H1 (cell line): ENCODE data around the gene RYK. TPM values are rescaled to one million over a fixed set of nuclear protein-coding genes. Genes with fewer than 3 reads are reported as not detected.

Experiments
- CTCF ChIA-PET: fragments of 300-600 bp; sonication (Branson Sonifier 250); formaldehyde crosslinking; loops from one replicate; lab custom pipeline; 2021; ENCODE audit not compliant: partially characterized antibody; lab: Charles Lee
- POLR2A ChIA-PET: fragments of 300-600 bp; sonication (Branson Sonifier 250); formaldehyde crosslinking; loops from one replicate; lab custom pipeline; 2021; ENCODE audit warnings: inconsistent platforms; ENCODE audit not compliant: partially characterized antibody; lab: Charles Lee
- DNase-seq, 2 experiments: peaks; one replicate each; pipeline versions ENCODE4 v3.0.0 to v3.0.0-alpha.2; 2010 to 2022; ENCODE audit warnings: low spot score in 2 of 2, low read depth in 1 of 2, mixed read lengths in 1 of 2
- FAIRE-seq: peaks from 2 replicates; lab custom pipeline; 2011; peaks lifted over from hg19 to GRCh38; lab: Jason Lieb, UNC
- H2AFZ ChIP-seq: 2 replicates; pipeline ENCODE4 v1.8.1; 2012; ENCODE audit warnings: low read length, inconsistent platforms
- H2AK5ac ChIP-seq: 2 replicates; pipeline ENCODE4 v1.6.1; 2013; ENCODE audit warnings: low read depth, low read length
- H2BK120ac ChIP-seq: replicated peaks from 2 replicates; pipeline ENCODE3; 2013; ENCODE audit warnings: low read depth, low read length, inconsistent platforms
- H2BK12ac ChIP-seq: 2 replicates; pipeline ENCODE4 v1.6.1; 2013; ENCODE audit warnings: low read depth, low read length
- H2BK15ac ChIP-seq: 2 replicates; pipeline ENCODE4 v1.6.1; 2013; ENCODE audit warnings: low read length
- H2BK20ac ChIP-seq: 2 replicates; pipeline ENCODE4 v1.6.1; 2013; ENCODE audit warnings: low read length
- H2BK5ac ChIP-seq: 2 replicates; pipeline ENCODE4 v1.6.1; 2013; ENCODE audit warnings: low read depth, low read length
- H3K14ac ChIP-seq: 2 replicates; pipeline ENCODE4 v1.6.1; 2013; ENCODE audit warnings: inconsistent platforms; ENCODE audit not compliant: insufficient read length
- H3K18ac ChIP-seq: 2 replicates; pipeline ENCODE4 v1.6.1; 2013; ENCODE audit warnings: low read length; ENCODE audit errors: extremely low read depth
- H3K23ac ChIP-seq: 2 replicates; pipeline ENCODE4 v1.6.1; 2013; ENCODE audit warnings: inconsistent platforms; ENCODE audit not compliant: insufficient read length
- H3K23me2 ChIP-seq: 2 replicates; pipeline ENCODE4 v1.6.1; 2013; ENCODE audit warnings: low read depth, low read length
- H3K27ac ChIP-seq: 2 replicates; pipeline ENCODE4 v1.6.1; 2011; ENCODE audit warnings: low read depth, low read length, inconsistent platforms
- H3K27me3 ChIP-seq, 4 experiments: replicated peaks in 1 of 4; 1 replicate in 1 of 4; 2 replicates in 3 of 4; pipeline versions ENCODE4 v1.6.1 to v1.8.1; 2011 to 2013; ENCODE audit warnings: low read length in 3 of 4, mild to moderate bottlenecking in 3 of 4, inconsistent platforms in 2 of 4, mixed read lengths in 2 of 4, moderate library complexity in 1 of 4; ENCODE audit not compliant: control insufficient read depth in 3 of 4, insufficient read depth in 3 of 4; ENCODE audit errors: extremely low read depth in 1 of 4
- H3K36me3 ChIP-seq, 4 experiments: 2 replicates each; pipeline versions ENCODE4 v1.6.1 to v1.8.1; 2011 to 2013; ENCODE audit warnings: mild to moderate bottlenecking in 4 of 4, low read length in 3 of 4, moderate library complexity in 2 of 4, control low read depth in 1 of 4, inconsistent platforms in 1 of 4; ENCODE audit not compliant: insufficient read depth in 4 of 4, control insufficient read depth in 2 of 4
- H3K4ac ChIP-seq: replicated peaks from 2 replicates; pipeline ENCODE3; 2013; ENCODE audit warnings: low read length, low read depth, mixed read lengths, inconsistent platforms; ENCODE audit not compliant: insufficient read length
- H3K4me1 ChIP-seq, 4 experiments: replicated peaks in 1 of 4; 1 replicate in 1 of 4; 2 replicates in 3 of 4; pipeline versions ENCODE4 v1.6.1 to v1.8.1; 2011 to 2013; ENCODE audit warnings: low read length in 3 of 4, inconsistent platforms in 2 of 4, mixed read lengths in 1 of 4; ENCODE audit not compliant: insufficient read depth in 4 of 4, control insufficient read depth in 3 of 4
- H3K4me2 ChIP-seq, 2 experiments: 2 replicates each; pipeline versions ENCODE4 v1.6.1 to v1.8.1; 2011 to 2013; ENCODE audit warnings: low read depth in 2 of 2, low read length in 2 of 2, control low read depth in 1 of 2, inconsistent platforms in 1 of 2, mild to moderate bottlenecking in 1 of 2; ENCODE audit not compliant: insufficient read depth in 1 of 2
- H3K4me3 ChIP-seq, 4 experiments: fragments of 200-600, 300-600 bp in 1 of 4; sonication (generic), shearing (Covaris generic), sonication (Bioruptor Twin) in 1 of 4; 2 replicates each; pipeline versions ENCODE4 v1.5.1 to v1.8.1; 2011 to 2016; ENCODE audit warnings: low read length in 4 of 4, low read depth in 3 of 4, control low read depth in 2 of 4, inconsistent platforms in 2 of 4, mild to moderate bottlenecking in 2 of 4, mixed read lengths in 1 of 4, moderate library complexity in 1 of 4; ENCODE audit not compliant: insufficient read depth in 2 of 4; ENCODE audit errors: extremely low read depth in 1 of 4
- H3K56ac ChIP-seq: replicated peaks from 2 replicates; pipeline ENCODE3; 2013; ENCODE audit warnings: low read depth, mild to moderate bottlenecking, mixed read lengths, low read length, inconsistent platforms; ENCODE audit not compliant: insufficient read length
- H3K79me1 ChIP-seq: 2 replicates; pipeline ENCODE4 v1.6.1; 2013; ENCODE audit warnings: low read depth, low read length, control low read depth
- H3K79me2 ChIP-seq, 2 experiments: 2 replicates each; pipeline versions ENCODE4 v1.6.1 to v1.8.1; 2012 to 2013; ENCODE audit warnings: low read length in 2 of 2, mild to moderate bottlenecking in 2 of 2, inconsistent platforms in 1 of 2; ENCODE audit not compliant: insufficient read depth in 2 of 2, control insufficient read depth in 1 of 2
- H3K9ac ChIP-seq, 4 experiments: replicated peaks in 1 of 4; 1 replicate in 1 of 4; 2 replicates in 3 of 4; pipeline versions ENCODE4 v1.6.1 to v1.8.1; 2011 to 2013; ENCODE audit warnings: low read depth in 3 of 4, low read length in 3 of 4, control low read depth in 2 of 4, mild to moderate bottlenecking in 2 of 4, moderate library complexity in 2 of 4, inconsistent platforms in 1 of 4; ENCODE audit errors: extremely low read depth in 1 of 4
- H3K9me3 ChIP-seq, 2 experiments: 2 replicates each; pipeline versions ENCODE4 v1.6.1 to v1.8.1; 2012 to 2013; ENCODE audit warnings: mild to moderate bottlenecking in 2 of 2, moderate library complexity in 2 of 2, control low read depth in 1 of 2, inconsistent platforms in 1 of 2, low read depth in 1 of 2, low read length in 1 of 2, mixed read lengths in 1 of 2; ENCODE audit not compliant: insufficient read depth in 2 of 2
- H4K20me1 ChIP-seq, 2 experiments: replicated peaks in 1 of 2; 2 replicates each; pipeline versions ENCODE3 to v1.8.1; 2011 to 2013; ENCODE audit warnings: inconsistent platforms in 2 of 2, low read length in 2 of 2, mild to moderate bottlenecking in 1 of 2; ENCODE audit not compliant: insufficient read depth in 2 of 2, control insufficient read depth in 1 of 2
- H4K5ac ChIP-seq: 2 replicates; pipeline ENCODE4 v1.6.1; 2013; ENCODE audit warnings: low read length, low read depth, mixed read lengths, inconsistent platforms; ENCODE audit not compliant: insufficient read length
- H4K8ac ChIP-seq: 2 replicates; pipeline ENCODE4 v1.8.0; 2013; ENCODE audit warnings: mild to moderate bottlenecking, moderate library complexity, low read length, inconsistent platforms; ENCODE audit not compliant: insufficient read depth; ENCODE audit errors: extremely low read depth
- H4K91ac ChIP-seq: replicated peaks from 2 replicates; pipeline ENCODE3; 2013; ENCODE audit warnings: low read length, mixed read lengths, inconsistent platforms; ENCODE audit not compliant: insufficient read length
- ASH2L ChIP-seq: fragments of 200-600, 300-600 bp; sonication (generic); IDR thresholded peaks from one replicate; pipeline ENCODE4 v1.7.1; 2017; ENCODE audit warnings: low read length
- CBX8 ChIP-seq: fragments of 300-800, 300-1000 bp; sonication (generic); IDR thresholded peaks from 2 replicates; pipeline ENCODE4 v1.7.1; 2016; ENCODE audit warnings: low read depth, low read length, borderline replicate concordance
- CEBPB ChIP-seq: IDR thresholded peaks from 2 replicates; pipeline ENCODE4 v1.6.1; 2012; ENCODE audit warnings: low read depth, low read length
- CTBP2 ChIP-seq: IDR thresholded peaks from 2 replicates; pipeline ENCODE4 v1.7.0; 2011; ENCODE audit warnings: borderline replicate concordance, mild to moderate bottlenecking, moderate library complexity, mixed read lengths, low read length; ENCODE audit not compliant: insufficient read depth, insufficient read length
- EGR1 ChIP-seq: IDR thresholded peaks from 2 replicates; pipeline ENCODE4 v1.6.1; 2011; ENCODE audit warnings: low read depth, low read length, borderline replicate concordance
- FOSL1 ChIP-seq: IDR thresholded peaks from 2 replicates; pipeline ENCODE4 v1.6.1; 2011; ENCODE audit warnings: mild to moderate bottlenecking, low read depth, low read length, moderate library complexity; ENCODE audit not compliant: insufficient read depth
- NANOG ChIP-seq: IDR thresholded peaks from 2 replicates; pipeline ENCODE4 v1.6.1; 2011; ENCODE audit warnings: low read length, low read depth, mild to moderate bottlenecking, inconsistent platforms; ENCODE audit not compliant: insufficient read depth, poor library complexity, severe bottlenecking
- SIN3A ChIP-seq, 2 experiments: IDR thresholded peaks in 1 of 2; conservative IDR thresholded peaks in 1 of 2; 2 replicates each; pipeline ENCODE4 v1.6.1; 2011 to 2012; ENCODE audit warnings: low read length in 2 of 2, improper control_type of control experiment in 1 of 2, low read depth in 1 of 2, mild to moderate bottlenecking in 1 of 2
- SIRT6 ChIP-seq: IDR thresholded peaks from one replicate; pipeline ENCODE4 v1.7.1; 2012; ENCODE audit warnings: low read length, inconsistent platforms
- SIX5 ChIP-seq: IDR thresholded peaks from 2 replicates; pipeline ENCODE4 v1.6.1; 2011; ENCODE audit warnings: mild to moderate bottlenecking, low read depth, low read length
- SUZ12 ChIP-seq: fragments of 200-600 bp; sonication (generic); IDR thresholded peaks from 2 replicates; pipeline ENCODE4 v1.6.1; 2012; ENCODE audit warnings: mild to moderate bottlenecking, inconsistent platforms, low read length, moderate library complexity, mixed read lengths
- TBP ChIP-seq: IDR thresholded peaks from 2 replicates; pipeline ENCODE4 v1.6.1; 2011; ENCODE audit warnings: low read depth, low read length, improper control_type of control experiment
- YY1 ChIP-seq: IDR thresholded peaks from 2 replicates; pipeline ENCODE4 v1.6.1; 2011; ENCODE audit warnings: low read depth, mild to moderate bottlenecking, low read length
- WGBS, 2 experiments: shearing (Covaris generic) in 1 of 2; methylation state at CpG; one replicate each; pipeline versions ENCODE4 v1.1.6 to v1.1.7; 2013 to 2015; ENCODE audit warnings: low lambda C conversion rate in 2 of 2, mixed read lengths in 2 of 2, inconsistent platforms in 1 of 2, low coverage in 1 of 2, missing lambda C conversion rate in 1 of 2; ENCODE audit not compliant: insufficient replicate concordance in 2 of 2, insufficient coverage in 1 of 2, insufficient read length in 1 of 2; ENCODE audit errors: extremely low coverage in 1 of 2, missing lambda C conversion rate in 1 of 2; 5-methylcytosine and 5-hydroxymethylcytosine counted together
- polyA plus RNA-seq, 7 experiments: library from polyadenylated mRNA; depleted of rRNA in 3 of 7; stranded (reverse) in 5 of 7; unstranded in 2 of 7; fragments of >200 nt in 5 of 7; fragments of 200-250 nt in 2 of 7; gene quantifications; 1 replicate in 5 of 7; 2 replicates in 1 of 7; 4 replicates in 1 of 7; pipeline versions ENCODE4 v1.2.1 to v1.2.3, GENCODE V29; 2011 to 2013; ENCODE audit warnings: missing spikeins in 2 of 7, mixed read lengths in 2 of 7
- total RNA-seq: library from RNA; stranded (reverse); fragmentation: NEBNext Ultra II Directional; extraction: Animal tissue kit (Norgen Biotek cat#: 25700); gene quantifications from 2 replicates; pipeline ENCODE4 v1.2.1, GENCODE V29; 2021

RYK gene
- total and polyA plus RNA-seq, 2 of the 8 experiments (the other 6 are each of a cell fraction or from before 2014, with no cell fraction given), result 30.5 to 63.8 TPM

GRCh38 chr3:134237454-134238145 lies 13.1 kb downstream of the RYK start:
- H3K9ac ChIP-seq, result no peak overlapping the region
- H4K91ac ChIP-seq, result no peak overlapping the region
- H3K56ac ChIP-seq, result no peak overlapping the region
- CTCF ChIA-PET, result interaction anchor here (0.8 to 3.6 kb wide), 7 partner anchors 10 to 243 kb away, joined by 3 to 21 read pairs (median 4); no protein-coding TSS in a partner anchor
- H3K27ac ChIP-seq, result no peak overlapping the region
- H2BK20ac ChIP-seq, result no peak overlapping the region
- no peak overlapping the region for H2BK5ac ChIP-seq
- H3K4ac ChIP-seq, result no peak overlapping the region
- 86% methylated on average over 4 of the region's 4 CpGs; no CpG with 5 or more reads in 1 of the 2 experiments for WGBS, 2 experiments
- no peak overlapping the region for H3K23ac ChIP-seq
- peaks cover 11% of the 10 kb centered on the region in 2 experiments for H4K20me1 ChIP-seq
- FAIRE-seq, result no peak
- no peak overlapping the region for H2BK12ac ChIP-seq
- no peak overlapping the region for H3K4me3 ChIP-seq
- no peak for DNase-seq
- no peak overlapping the region for H3K14ac ChIP-seq
- no peak overlapping the region for H2BK120ac ChIP-seq
- H4K5ac ChIP-seq, result no peak overlapping the region
- no peaks in the 10 kb centered on the region for H3K36me3 ChIP-seq
- POLR2A ChIA-PET, result interaction anchor here (1.2 to 3.6 kb wide), 5 partner anchors 9 to 136 kb away, joined by 3 to 16 read pairs (median 5); partner anchors contain the start of gene RYK
- H3K79me1 ChIP-seq, result peaks cover 3% of the 10 kb centered on the region; the same call in 1 of the 2 replicates
- no peaks in the 10 kb centered on the region for H3K27me3 ChIP-seq
- no peak overlapping the region for H2AFZ ChIP-seq
- peaks cover 13 to 100% of the 10 kb centered on the region in 2 experiments for H3K79me2 ChIP-seq
- no peak overlapping the region for H3K4me2 ChIP-seq
- no peaks in the 10 kb centered on the region for H3K23me2 ChIP-seq
- no peak overlapping the region for H2AK5ac ChIP-seq
- H3K18ac ChIP-seq, result no peak overlapping the region
- H3K4me1 ChIP-seq, result peaks cover 0 to 6% (median 2%) of the 10 kb centered on the region in 4 experiments; a peak in 2 of 7 replicates
- no peak overlapping the region for H4K8ac ChIP-seq
- no peaks in the 10 kb centered on the region; a peak in 1 of 4 replicates for H3K9me3 ChIP-seq
- no peak overlapping the region for H2BK15ac ChIP-seq
- TF ChIP-seq SIRT6 (no peak), SIX5 (no peak), SUZ12 (no peak), TBP (no peak), NANOG (no peak), EGR1 (no peak), CEBPB (no peak), ASH2L (no peak), FOSL1 (no peak), YY1 (no peak), CBX8 (no peak), SIN3A (conservative IDR thresholded peaks at IDR 0.05 in 1 of 2, IDR thresholded peaks at IDR 0.05 in 1 of 2; ENCODE audit: low read depth in 1 of 2, low read length in 2 of 2) (no peak), CTBP2 (no peak)
